Posterior cingulate gyrus (tissue), 11 donors: ENCODE measurements around the gene THAP11.
A peak's percentile ranks its signal among the peaks of the same experiment; 100 is the strongest.

Source experiments
- DNase-seq, 10 donors: peaks; one replicate each; pipeline versions ENCODE4 v3.0.0 to v3.0.0-alpha.2; 2020 to 2021; ENCODE audit warnings: mixed read lengths in 3 of 10
- intact Hi-C: fragments of 100-400 bp; cut with DNase I; formaldehyde crosslinking; loops from one replicate; pipeline ENCODE4 v1.15.1; 2023

The THAP11 gene

DNA sequence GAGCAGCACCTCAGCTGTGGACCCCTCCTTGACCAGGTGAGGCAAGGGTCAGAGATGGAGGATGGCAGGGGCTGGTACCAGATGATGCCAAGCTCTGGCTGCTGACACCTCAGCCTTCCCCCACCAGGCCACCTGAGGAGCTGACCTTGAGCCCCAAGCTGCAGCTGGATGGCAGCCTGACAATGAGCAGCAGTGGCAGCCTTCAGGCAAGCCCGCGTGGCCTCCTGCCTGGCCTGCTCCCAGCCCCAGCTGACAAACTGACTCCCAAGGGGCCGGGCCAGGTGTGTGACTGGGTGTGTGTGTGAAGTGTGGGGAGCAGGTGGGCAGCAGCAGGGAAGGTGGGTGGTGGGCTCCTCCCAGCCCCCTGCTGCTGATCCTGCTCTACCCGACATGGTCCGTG, 37.8 kb downstream of the THAP11 start:
- intact Hi-C loops: no loop called here
- DNase-seq: peak in 2 of 10 donors; percentile 54 to 62

GRCh38 chr16:67880584-67880983, 38.5 kb downstream of the THAP11 start:
- intact Hi-C loops: no loop called here
- DNase-seq: peak in 2 of 10 donors; percentile 69 to 76

DNA sequence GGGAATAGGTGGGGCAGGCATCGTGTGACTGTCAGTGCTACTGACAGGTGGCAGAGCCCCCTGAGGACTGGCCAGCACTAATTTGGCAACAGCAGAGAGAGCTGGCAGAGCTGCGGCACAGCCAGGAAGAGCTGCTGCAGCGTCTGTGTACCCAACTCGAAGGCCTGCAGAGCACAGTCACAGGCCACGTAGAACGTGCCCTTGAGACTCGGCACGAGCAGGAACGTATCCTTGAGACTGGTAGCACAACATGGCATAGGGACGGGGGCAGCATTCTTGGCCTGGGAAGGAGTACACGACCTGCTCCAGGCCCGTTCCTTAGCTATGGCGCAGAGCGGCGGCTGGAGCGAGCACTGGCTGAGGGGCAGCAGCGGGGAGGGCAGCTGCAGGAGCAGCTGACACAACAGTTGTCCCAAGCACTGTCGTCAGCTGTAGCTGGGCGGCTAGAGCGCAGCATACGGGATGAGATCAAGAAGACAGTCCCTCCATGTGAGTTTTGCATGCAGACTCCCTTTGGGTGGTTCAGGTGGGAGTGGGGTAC, 39.6 kb downstream of the THAP11 start:
- intact Hi-C loops: loop anchor here (2.0 kb wide), 1 partner anchor 47 kb away; no protein-coding TSS in a partner anchor
- peak in 9 of 10 donors; percentile 23 to 96 (median 63) for DNase-seq

DNA sequence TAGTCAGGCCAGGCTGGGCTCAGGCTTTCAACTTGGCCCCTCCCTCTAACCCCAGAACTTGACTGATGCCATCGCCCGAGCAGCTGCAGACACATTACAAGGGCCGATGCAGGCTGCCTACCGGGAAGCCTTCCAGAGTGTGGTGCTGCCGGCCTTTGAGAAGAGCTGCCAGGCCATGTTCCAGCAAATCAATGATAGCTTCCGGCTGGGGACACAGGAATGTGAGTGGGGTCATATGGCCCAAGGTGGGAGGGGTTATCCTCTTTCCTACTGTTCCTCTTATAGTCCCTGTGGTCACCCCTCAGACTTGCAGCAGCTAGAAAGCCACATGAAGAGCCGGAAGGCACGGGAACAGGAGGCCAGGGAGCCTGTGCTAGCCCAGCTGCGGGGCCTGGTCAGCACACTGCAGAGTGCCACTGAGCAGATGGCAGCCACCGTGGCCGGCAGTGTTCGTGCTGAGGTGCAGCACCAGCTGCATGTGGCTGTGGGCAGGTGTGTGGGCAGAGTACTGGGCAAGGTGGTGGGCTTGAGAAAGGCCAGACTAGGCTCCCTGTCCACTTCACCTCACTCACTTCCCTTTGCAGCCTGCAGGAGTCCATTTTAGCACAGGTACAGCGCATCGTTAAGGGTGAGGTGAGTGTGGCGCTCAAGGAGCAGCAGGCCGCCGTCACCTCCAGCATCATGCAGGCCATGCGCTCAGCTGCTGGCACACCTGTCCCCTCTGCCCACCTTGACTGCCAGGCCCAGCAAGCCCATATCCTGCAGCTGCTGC, 40.4 kb downstream of the THAP11 start:
- DNase-seq: peak; percentile 71 to 98 (median 84)
- intact Hi-C loops: loop anchor here (1.0 to 2.0 kb wide), 2 partner anchors 46 to 158 kb away; no protein-coding TSS in a partner anchor

- DNase-seq: peak in 1 of 10 donors; percentile 15
- intact Hi-C loops: loop anchor here (1.0 to 2.0 kb wide), 2 partner anchors 45 to 157 kb away; no protein-coding TSS in a partner anchor
These were observed 41.2 kb downstream of the THAP11 start for GRCh38 chr16:67883146-67883871.

DNA sequence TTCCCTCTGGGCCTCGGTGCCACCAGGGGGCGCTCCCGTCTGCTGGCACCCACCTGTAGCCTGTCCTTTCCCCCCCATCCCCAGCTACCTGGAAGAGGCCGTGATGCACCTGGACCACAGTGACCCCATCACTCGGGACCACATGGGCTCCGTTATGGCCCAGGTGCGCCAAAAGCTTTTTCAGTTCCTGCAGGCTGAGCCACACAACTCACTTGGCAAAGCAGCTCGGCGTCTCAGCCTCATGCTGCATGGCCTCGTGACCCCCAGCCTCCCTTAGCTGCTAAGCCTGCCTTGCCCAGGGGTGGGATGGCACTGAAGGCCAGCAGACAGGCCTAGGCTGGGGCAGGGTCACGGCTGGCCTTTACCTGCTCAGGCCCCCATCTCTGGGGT, 41.7 kb downstream of the THAP11 start:
- intact Hi-C loops: loop anchor here (1.0 to 2.0 kb wide), 2 partner anchors 45 to 156 kb away; no protein-coding TSS in a partner anchor
- peak in 9 of 10 donors; percentile 49 to 95 (median 62) for DNase-seq

DNA sequence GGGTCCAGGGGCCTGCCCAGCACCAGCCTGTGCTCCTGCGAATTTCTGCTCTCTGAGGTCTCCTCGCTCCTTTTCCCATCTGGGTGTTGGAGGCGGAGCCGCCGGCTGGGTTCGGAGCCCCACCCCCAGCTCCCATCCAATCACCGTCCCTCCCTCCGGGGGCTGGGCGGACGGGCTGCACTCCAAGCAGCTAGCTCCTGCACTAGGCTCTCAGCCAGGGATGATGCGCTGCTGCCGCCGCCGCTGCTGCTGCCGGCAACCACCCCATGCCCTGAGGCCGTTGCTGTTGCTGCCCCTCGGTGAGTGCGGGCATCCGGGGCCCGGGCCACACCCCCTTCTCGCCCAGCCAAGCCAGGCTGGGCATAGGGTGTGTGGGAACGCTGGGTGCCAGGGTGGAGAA, 42.6 kb downstream of the THAP11 start, which contains the start of gene NRN1L:
Gene NRN1L, plus strand, starts transcription at position 202 of the 400 bp plus-strand sequence. Its CDS starts 19 bp downstream, at position 221.
- peak; percentile 87 to 99 (median 95) for DNase-seq
- intact Hi-C loops: no loop called here

GRCh38 chr16:67885545-67885944, 43.4 kb downstream of the THAP11 start:
- peak in 2 of 10 donors; percentile 51 to 82 for DNase-seq
- intact Hi-C loops: no loop called here

- DNase-seq: peak in 1 of 10 donors; percentile 80
- intact Hi-C loops: no loop called here
These were observed 43.9 kb downstream of the THAP11 start for GRCh38 chr16:67885976-67886375.

DNA sequence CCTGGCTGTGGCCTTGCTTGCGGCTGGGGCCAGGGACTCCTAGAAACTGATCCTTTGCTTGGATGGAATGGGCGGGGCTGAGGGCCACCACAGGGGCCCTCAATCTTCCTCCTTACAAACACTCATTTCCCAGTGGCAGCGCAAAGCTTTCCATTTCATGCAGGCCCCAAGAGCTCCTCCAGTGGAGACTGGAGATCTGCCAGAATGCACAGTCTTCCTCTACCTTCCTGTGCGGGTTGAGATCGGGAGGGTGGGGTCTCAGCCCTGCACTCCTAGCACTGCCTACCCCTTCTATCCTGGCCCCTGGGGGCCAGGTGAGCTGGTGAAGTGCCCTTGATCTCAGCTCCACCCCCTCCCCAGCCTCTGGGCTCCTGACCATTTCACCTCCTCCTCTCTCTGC, 44.3 kb downstream of the THAP11 start:
- intact Hi-C loops: no loop called here
- no peak for DNase-seq

- no peak for DNase-seq
- intact Hi-C loops: no loop called here
These were observed 46.2 kb downstream of the THAP11 start for GRCh38 chr16:67888331-67888730.

GRCh38 chr16:67892375-67892774, 50.3 kb downstream of the THAP11 start:
- intact Hi-C loops: loop anchor here (10.0 kb wide), 1 partner anchor 48 kb away; the partner anchor contains the start of genes CENPT, NUTF2 and THAP11

GRCh38 chr16:67892899-67893742, 51.0 kb downstream of the THAP11 start, which contains the start of gene PSKH1:
PSKH1 (plus strand) TSS chr16:67893254; CDS start chr16:67908750, 15,496 bp downstream.
- peak; percentile 93 to 100 (median 98) for DNase-seq
- intact Hi-C loops: loop anchor here (10.0 kb wide), 1 partner anchor 48 kb away; the partner anchor contains the start of genes CENPT, NUTF2 and THAP11

More at GRCh38 chr16:67892375-67892774, 50.3 kb downstream of the THAP11 start:
- DNase-seq: peak in 1 of 10 donors; percentile 34
